HUDEP-2 (cell line): ENCODE results near the gene CCNC.

Experiments
- DNase-seq, 76 experiments: peaks; one replicate each; lab custom pipeline; 2025; ENCODE audit not compliant: unreplicated experiment in 76 of 76; lab: John Stamatoyannopoulos, UW

The CCNC gene

DNA sequence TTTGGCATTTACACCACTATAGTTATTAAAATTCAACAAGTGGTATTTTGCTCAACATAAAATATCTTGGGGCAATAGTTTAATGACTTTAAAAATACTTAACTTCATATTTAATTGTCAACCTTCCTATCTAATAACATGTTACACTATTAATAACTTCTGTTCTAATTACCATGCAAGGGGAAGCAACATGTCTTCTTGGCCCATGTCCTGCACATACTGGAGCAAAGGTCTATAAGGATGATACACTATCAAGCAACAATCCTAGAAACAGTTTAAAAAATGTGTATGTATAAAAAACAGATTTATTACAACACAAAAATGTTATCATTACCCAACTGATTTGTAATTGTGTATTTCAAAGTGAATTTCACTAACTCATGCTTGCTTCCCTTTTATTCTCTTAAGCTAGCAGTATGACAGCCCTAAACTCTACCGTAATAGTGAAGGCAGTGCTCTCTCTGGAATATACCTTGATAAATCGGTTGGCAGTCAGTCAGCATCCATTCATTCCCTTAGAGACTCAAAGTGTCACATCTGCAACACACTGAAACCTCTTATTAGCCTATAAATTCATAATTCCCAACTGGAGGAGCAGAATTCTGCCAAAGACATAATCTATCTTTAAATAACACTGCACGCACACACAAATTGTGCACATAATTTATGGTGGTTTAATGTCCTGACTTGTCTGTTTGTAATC, 18.3 kb downstream of the CCNC start:
- no peak for DNase-seq

DNA sequence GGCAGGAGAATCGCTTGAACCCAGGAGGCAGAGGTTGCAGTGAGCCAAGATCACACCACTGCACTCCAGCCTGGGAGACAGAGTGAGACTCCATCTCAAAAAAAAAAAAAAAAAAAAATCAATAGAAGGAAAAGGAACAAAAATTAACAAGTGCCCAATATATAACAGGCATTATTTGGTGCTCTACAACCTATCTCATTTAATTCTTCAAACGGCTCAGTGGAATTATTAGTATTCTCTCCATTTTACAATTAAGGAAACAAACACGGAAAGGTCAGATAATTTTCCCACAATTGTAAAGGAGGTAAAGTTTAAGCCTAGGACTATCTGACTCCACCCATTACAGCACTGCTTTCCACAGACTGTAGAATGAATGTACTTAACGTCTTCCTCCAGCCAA, 19.8 kb downstream of the CCNC start:
- DNase-seq: no peak

DNA sequence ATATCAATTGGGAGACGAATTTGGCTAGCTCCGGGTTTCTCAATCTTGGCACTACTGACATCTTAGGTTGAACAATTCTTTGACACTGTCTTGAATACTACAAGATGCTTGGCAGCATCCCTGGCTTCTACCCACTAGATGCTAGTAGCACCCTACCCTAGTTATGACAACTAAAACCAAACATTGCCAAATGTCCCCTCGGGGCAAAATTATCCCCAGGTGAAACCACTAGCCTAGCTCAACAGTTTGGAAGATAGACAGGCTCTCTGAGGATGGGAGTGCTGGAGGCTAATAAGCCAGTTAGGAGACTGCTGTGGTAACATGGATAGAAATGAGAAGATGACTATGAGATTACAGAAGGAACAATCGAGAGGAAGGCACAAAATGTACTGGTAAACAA, 20.9 kb downstream of the CCNC start:
- no peak for DNase-seq

DNA sequence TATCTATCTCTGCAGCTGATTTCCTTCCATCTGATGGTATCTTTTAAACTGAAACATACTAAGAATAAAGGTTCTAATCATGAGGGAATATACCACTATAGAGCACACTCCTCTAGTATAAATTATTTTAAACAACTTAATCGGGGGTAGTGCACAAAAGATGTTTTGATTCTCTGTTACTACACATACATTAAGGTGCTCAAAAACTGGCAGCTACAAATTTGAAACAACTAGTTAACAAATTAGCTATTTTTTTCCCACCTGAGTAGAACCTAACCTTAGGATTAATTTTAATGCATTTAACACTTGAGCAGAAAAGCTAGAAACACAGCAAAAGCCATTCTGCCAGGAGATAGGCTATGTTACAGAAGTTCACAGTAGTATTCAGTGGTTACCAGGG, 23.0 kb downstream of the CCNC start:
- no peak for DNase-seq

DNA sequence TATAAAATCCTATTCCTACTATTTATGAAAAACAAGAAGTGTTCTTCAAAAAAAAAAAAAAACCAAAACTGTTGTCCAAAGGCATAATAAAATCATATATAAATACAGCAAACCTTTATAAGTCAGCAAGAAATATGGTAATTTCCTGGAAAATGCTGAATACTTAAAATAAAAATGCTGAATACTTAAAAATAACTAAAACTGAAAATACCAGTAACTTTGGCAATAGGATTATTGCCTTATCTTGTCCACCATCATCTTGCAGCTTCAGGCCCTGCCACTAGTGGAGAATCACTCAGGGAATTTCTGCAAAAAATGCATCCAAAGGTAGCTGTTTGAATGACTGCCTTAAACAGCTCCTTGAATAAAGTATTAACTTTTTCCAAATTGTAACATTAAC, 24.5 kb downstream of the CCNC start:
- no peak for DNase-seq

GRCh38 chr6:99530627-99531026, 37.8 kb downstream of the CCNC start:
- DNase-seq: no peak

GRCh38 chr6:99522531-99522930, 45.9 kb downstream of the CCNC start:
- DNase-seq: no peak

- peak in 11 of 76 experiments; percentile 37 to 81 (median 61) for DNase-seq
Observed at GRCh38 chr6:99521633-99522151, 46.8 kb downstream of the CCNC start.

- DNase-seq: peak in 74 of 76 experiments; percentile 30 to 98 (median 76)
Observed at GRCh38 chr6:99520855-99521632, 47.4 kb downstream of the CCNC start.

DNA sequence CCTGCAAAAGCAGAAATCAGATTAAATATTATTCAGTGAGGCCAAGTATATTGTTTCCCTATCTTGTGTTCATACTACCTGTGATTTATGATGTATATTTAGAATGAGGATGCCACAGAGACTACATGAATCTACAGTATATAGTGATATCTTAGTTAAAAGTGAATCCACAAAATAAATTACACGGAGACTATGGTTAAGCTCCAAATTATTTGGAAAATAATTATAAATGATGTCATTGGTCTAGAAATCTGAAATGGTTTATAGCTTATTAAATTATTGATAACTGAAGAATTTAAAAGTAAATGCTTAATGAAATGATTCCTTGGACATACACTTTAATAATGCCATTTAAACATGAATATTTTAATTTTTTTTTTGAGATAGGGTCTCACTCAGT, 49.0 kb downstream of the CCNC start:
- no peak for DNase-seq

DNA sequence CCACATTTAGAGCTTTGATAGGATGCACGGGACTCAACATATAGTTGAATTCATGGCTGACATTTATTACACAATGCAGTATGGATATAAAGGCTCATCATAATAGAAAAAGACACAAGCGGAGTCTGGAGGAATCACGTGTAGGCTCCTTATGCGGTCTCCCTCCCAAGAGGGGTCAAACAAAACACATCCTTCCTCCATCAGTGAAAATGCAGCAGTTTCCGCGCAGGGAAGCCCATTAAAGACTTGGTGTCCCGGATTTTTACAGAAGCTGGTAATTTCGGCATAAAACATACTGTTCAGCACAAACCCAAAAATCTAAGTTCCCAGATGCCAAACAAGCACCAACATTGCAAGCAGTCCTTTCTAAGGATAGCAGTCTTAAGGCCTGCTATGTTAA, 54.4 kb downstream of the CCNC start:
- DNase-seq: no peak

- DNase-seq: no peak
Observed at GRCh38 chr6:99512033-99512432, 56.4 kb downstream of the CCNC start.

DNA sequence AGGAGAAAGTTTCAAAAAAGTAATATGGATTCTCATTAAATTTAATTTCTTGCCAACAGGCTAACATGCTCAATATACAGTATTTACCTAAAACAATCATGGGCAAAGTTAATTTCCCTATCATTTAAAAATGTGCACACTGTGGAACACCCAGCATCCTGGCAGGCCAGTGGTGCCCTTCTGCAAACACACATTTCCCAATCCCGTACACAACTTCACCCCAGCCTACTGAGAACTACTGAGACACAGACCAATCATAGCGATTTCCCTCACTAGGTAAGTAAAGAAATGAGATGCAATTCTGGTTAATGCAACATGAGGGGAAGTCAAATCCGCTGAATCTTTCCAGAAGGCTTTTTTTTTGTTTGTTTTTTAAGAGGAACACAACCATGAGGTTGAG, 60.8 kb downstream of the CCNC start:
- DNase-seq: no peak

- DNase-seq: no peak
Observed at GRCh38 chr6:99501762-99502161, 66.7 kb downstream of the CCNC start.

GRCh38 chr6:99498421-99498820, 70.0 kb downstream of the CCNC start:
- DNase-seq: no peak

DNA sequence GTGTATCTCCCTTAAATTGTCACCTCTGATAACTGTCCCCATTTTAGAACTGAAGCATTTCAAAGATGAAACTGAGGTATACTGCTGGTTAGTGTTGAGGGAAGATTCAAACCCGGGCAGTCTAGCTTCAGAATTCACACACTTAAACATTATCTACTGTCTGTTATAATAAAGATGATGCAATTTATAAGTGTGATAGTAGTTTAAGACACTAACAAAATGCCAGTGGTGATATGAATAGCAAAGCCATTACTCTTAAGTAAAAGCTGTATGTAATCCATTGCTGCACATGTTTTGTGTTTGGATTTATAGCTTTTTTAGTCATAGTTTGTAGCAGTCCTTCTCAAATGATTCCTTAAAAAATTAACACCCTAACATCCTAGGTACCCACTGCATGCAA, 73.0 kb downstream of the CCNC start:
- no peak for DNase-seq
